ENCODE results near the gene PUM2. TPM values are rescaled to one million over a fixed set of nuclear protein-coding genes. Genes with fewer than 3 reads are reported as not detected.
A peak's percentile ranks its signal among the peaks of the same experiment; 100 is the strongest.

The PUM2 gene
- total and polyA plus RNA-seq, 2 donors: 48.6 to 128 TPM

- no peaks in the 10 kb centered on the region for H3K4me1 ChIP-seq (ENCODE audit: insufficient read depth)
- peak overlapping the region; percentile 93 for H3K27ac ChIP-seq (ENCODE audit: low read depth)
- no peaks in the 10 kb centered on the region for H3K36me3 ChIP-seq (ENCODE audit: insufficient read depth)
- DNase-seq (ENCODE audit: extremely low spot score): no peak
- peak overlapping the region; percentile 66 for H3K4me3 ChIP-seq (ENCODE audit: low read depth, low read length)
- under 1% methylated on average over 66 of the region's 66 CpGs for WGBS
Measured at GRCh38 chr2:20223407-20224163, 127.1 kb downstream of the PUM2 start.

GRCh38 chr2:20222769-20223406, 127.8 kb downstream of the PUM2 start:
- Histone ChIP-seq H3K27ac (ENCODE audit: low read depth) (peak overlapping the region; percentile 82), H3K36me3 (ENCODE audit: insufficient read depth) (no peaks in the 10 kb centered on the region), H3K4me3 (ENCODE audit: low read depth, low read length) (peak overlapping the region; percentile 66), H3K4me1 (ENCODE audit: insufficient read depth) (no peaks in the 10 kb centered on the region)
- DNase-seq (ENCODE audit: extremely low spot score): no peak
- 38% methylated on average over 21 of the region's 21 CpGs for WGBS

GRCh38 chr2:20222014-20222768, 128.5 kb downstream of the PUM2 start:
- WGBS: 83% methylated on average over 1 of the region's 1 CpG
- H3K4me1 ChIP-seq (ENCODE audit: insufficient read depth): no peaks in the 10 kb centered on the region
- H3K36me3 ChIP-seq (ENCODE audit: insufficient read depth): no peaks in the 10 kb centered on the region
- H3K4me3 ChIP-seq (ENCODE audit: low read depth, low read length): no peak overlapping the region
- peak overlapping the region; percentile 82 for H3K27ac ChIP-seq (ENCODE audit: low read depth)
- no peak for DNase-seq (ENCODE audit: extremely low spot score)

GRCh38 chr2:20221555-20221973, 129.1 kb downstream of the PUM2 start:
- no peak for DNase-seq (ENCODE audit: extremely low spot score)
- no peaks in the 10 kb centered on the region for H3K36me3 ChIP-seq (ENCODE audit: insufficient read depth)
- no peaks in the 10 kb centered on the region for H3K4me1 ChIP-seq (ENCODE audit: insufficient read depth)
- 72% methylated on average over 3 of the region's 3 CpGs for WGBS
- peak overlapping the region; percentile 56 for H3K27ac ChIP-seq (ENCODE audit: low read depth)
- H3K4me3 ChIP-seq (ENCODE audit: low read depth, low read length): no peak overlapping the region

GRCh38 chr2:20220806-20221554, 129.7 kb downstream of the PUM2 start:
- Histone ChIP-seq H3K4me1 (ENCODE audit: insufficient read depth) (no peaks in the 10 kb centered on the region), H3K27ac (ENCODE audit: low read depth) (peak overlapping the region; percentile 26), H3K4me3 (ENCODE audit: low read depth, low read length) (no peak overlapping the region), H3K36me3 (ENCODE audit: insufficient read depth) (no peaks in the 10 kb centered on the region)
- no peak for DNase-seq (ENCODE audit: extremely low spot score)
- 73% methylated on average over 3 of the region's 3 CpGs for WGBS

GRCh38 chr2:20219763-20220380, 130.8 kb downstream of the PUM2 start:
- Histone ChIP-seq H3K4me1 (ENCODE audit: insufficient read depth) (no peaks in the 10 kb centered on the region), H3K27ac (ENCODE audit: low read depth) (peak overlapping the region; percentile 68), H3K36me3 (ENCODE audit: insufficient read depth) (no peaks in the 10 kb centered on the region), H3K4me3 (ENCODE audit: low read depth, low read length) (no peak overlapping the region)
- 97% methylated on average over 13 of the region's 13 CpGs for WGBS
- no peak for DNase-seq (ENCODE audit: extremely low spot score)

GRCh38 chr2:20218331-20219320, 132.0 kb downstream of the PUM2 start:
- Histone ChIP-seq H3K36me3 (ENCODE audit: insufficient read depth) (no peaks in the 10 kb centered on the region), H3K27ac (ENCODE audit: low read depth) (peak overlapping the region; percentile 68), H3K4me1 (ENCODE audit: insufficient read depth) (no peaks in the 10 kb centered on the region), H3K4me3 (ENCODE audit: low read depth, low read length) (no peak overlapping the region)
- WGBS: 90% methylated on average over 20 of the region's 20 CpGs
- no peak for DNase-seq (ENCODE audit: extremely low spot score)

GRCh38 chr2:20217041-20217970, 133.3 kb downstream of the PUM2 start:
- WGBS: 89% methylated on average over 21 of the region's 21 CpGs
- DNase-seq (ENCODE audit: extremely low spot score): no peak
- peak overlapping the region; percentile 72 for H3K27ac ChIP-seq (ENCODE audit: low read depth)
- no peaks in the 10 kb centered on the region for H3K36me3 ChIP-seq (ENCODE audit: insufficient read depth)
- no peak overlapping the region for H3K4me3 ChIP-seq (ENCODE audit: low read depth, low read length)
- H3K4me1 ChIP-seq (ENCODE audit: insufficient read depth): no peaks in the 10 kb centered on the region

- DNase-seq (ENCODE audit: extremely low spot score): no peak
- Histone ChIP-seq H3K4me3 (ENCODE audit: low read depth, low read length) (no peak overlapping the region), H3K27ac (ENCODE audit: low read depth) (peak overlapping the region; percentile 72), H3K4me1 (ENCODE audit: insufficient read depth) (no peaks in the 10 kb centered on the region), H3K36me3 (ENCODE audit: insufficient read depth) (no peaks in the 10 kb centered on the region)
- 85% methylated on average over 22 of the region's 22 CpGs for WGBS
Measured at GRCh38 chr2:20216130-20217025, 134.3 kb downstream of the PUM2 start.

GRCh38 chr2:20215183-20216040, 135.2 kb downstream of the PUM2 start:
- H3K4me1 ChIP-seq (ENCODE audit: insufficient read depth): no peaks in the 10 kb centered on the region
- no peak overlapping the region for H3K4me3 ChIP-seq (ENCODE audit: low read depth, low read length)
- peak overlapping the region; percentile 48 for H3K27ac ChIP-seq (ENCODE audit: low read depth)
- WGBS: 88% methylated on average over 13 of the region's 13 CpGs
- H3K36me3 ChIP-seq (ENCODE audit: insufficient read depth): no peaks in the 10 kb centered on the region
- DNase-seq (ENCODE audit: extremely low spot score): no peak

Data from urinary bladder (tissue), 4 donors.